SU-DHL-6 (cell line): ENCODE measurements around the gene KANSL3.

Experiments used
- H2AFZ ChIP-seq: fragments of 200-600 bp; sonication (generic); 2 replicates; pipeline ENCODE4 v1.6.1; 2014; ENCODE audit warnings: low read depth, mild to moderate bottlenecking, moderate library complexity, mixed read lengths, antibody characterized with exemption, low read length; ENCODE audit not compliant: severe bottlenecking
- H3F3A ChIP-seq: fragments of 200-600 bp; shearing (Covaris generic); 2 replicates; pipeline ENCODE4 v1.6.0; 2016; ENCODE audit warnings: antibody characterized with exemption, mild to moderate bottlenecking; ENCODE audit not compliant: insufficient read depth
- H3K27ac ChIP-seq: fragments of 200-600 bp; sonication (generic); 2 replicates; pipeline ENCODE4 v1.5.1; 2016; ENCODE audit warnings: low read depth, mild to moderate bottlenecking, low read length, moderate library complexity, mixed read lengths
- H3K27me3 ChIP-seq: fragments of 200-600 bp; sonication (generic), shearing (Covaris generic); 2 replicates; pipeline ENCODE4 v1.6.0; 2014; ENCODE audit warnings: mild to moderate bottlenecking, low read length
- H3K36me3 ChIP-seq: fragments of 200-600 bp; sonication (generic); 2 replicates; pipeline ENCODE4 v1.6.1; 2014; ENCODE audit warnings: mild to moderate bottlenecking, low read length, mixed read lengths
- H3K4me2 ChIP-seq: fragments of 300-600, 200-600 bp; shearing (Covaris generic), sonication (generic); 2 replicates; pipeline ENCODE4 v1.6.0; 2014; ENCODE audit warnings: low read length, low read depth, mild to moderate bottlenecking; ENCODE audit not compliant: poor library complexity, severe bottlenecking
- H3K4me3 ChIP-seq: fragments of 200-600 bp; sonication (generic); 2 replicates; pipeline ENCODE4 v1.5.1; 2014; ENCODE audit warnings: antibody characterized with exemption, low read length, mild to moderate bottlenecking, mixed read lengths; ENCODE audit not compliant: insufficient read depth, poor library complexity, severe bottlenecking
- H3K79me2 ChIP-seq: fragments of 200-600 bp; sonication (generic); 2 replicates; pipeline ENCODE4 v1.6.1; 2014; ENCODE audit warnings: mild to moderate bottlenecking, low read length, moderate library complexity; ENCODE audit not compliant: insufficient read depth
- H3K9ac ChIP-seq: fragments of 200-600 bp; sonication (generic); 2 replicates; pipeline ENCODE4 v1.7.0; 2014; ENCODE audit warnings: mild to moderate bottlenecking, low read length
- H3K9me2 ChIP-seq: fragments of 200-600 bp; sonication (generic); replicated peaks from 2 replicates; pipeline ENCODE4 v1.6.1; 2014; ENCODE audit warnings: low read length; ENCODE audit not compliant: insufficient read depth
- H3K9me3 ChIP-seq: fragments of 200-600 bp; sonication (generic); 2 replicates; pipeline ENCODE4 v1.6.1; 2014; ENCODE audit warnings: low read length, mixed read lengths; ENCODE audit not compliant: insufficient read depth
- H4K20me1 ChIP-seq: fragments of 200-600 bp; sonication (generic); 2 replicates; pipeline ENCODE4 v1.6.1; 2014; ENCODE audit warnings: low read depth, mild to moderate bottlenecking, antibody characterized with exemption, low read length, moderate library complexity, mixed read lengths
- CTCF ChIP-seq: fragments of 200-600 bp; sonication (generic); IDR thresholded peaks from one replicate; pipeline ENCODE4 v1.5.1; 2017; ENCODE audit warnings: antibody characterized with exemption, mild to moderate bottlenecking, low read length, moderate library complexity; ENCODE audit not compliant: insufficient read depth, poor library complexity, severe bottlenecking
- EZH2phosphoT487 ChIP-seq: fragments of 200-600 bp; sonication (generic), shearing (Covaris generic); conservative IDR thresholded peaks from 2 replicates; pipeline ENCODE4 v1.6.1; 2018; ENCODE audit warnings: mild to moderate bottlenecking, antibody characterized with exemption, low read length, moderate library complexity, mixed read lengths

Gene KANSL3

GRCh38 chr2:96591494-96591893 lies 46.6 kb downstream of the KANSL3 start:
- H3K27ac ChIP-seq: no peak overlapping the region
- no peak overlapping the region for H2AFZ ChIP-seq
- H3F3A ChIP-seq: no peaks in the 10 kb centered on the region
- H4K20me1 ChIP-seq: no peaks in the 10 kb centered on the region
- no peaks in the 10 kb centered on the region for H3K9me2 ChIP-seq
- H3K4me3 ChIP-seq: no peak overlapping the region
- H3K36me3 ChIP-seq: peaks cover 6% of the 10 kb centered on the region; the same call in 1 of the 2 replicates
- no peak overlapping the region for H3K9ac ChIP-seq
- no peaks in the 10 kb centered on the region for H3K9me3 ChIP-seq
- no peak for TF ChIP-seq EZH2phosphoT487
- TF ChIP-seq CTCF: no peak
- H3K79me2 ChIP-seq: no peaks in the 10 kb centered on the region
- no peaks in the 10 kb centered on the region for H3K27me3 ChIP-seq
- H3K4me2 ChIP-seq: no peak overlapping the region

GRCh38 chr2:96591054-96591453 lies 47.1 kb downstream of the KANSL3 start:
- Histone ChIP-seq H3K79me2 (no peaks in the 10 kb centered on the region), H4K20me1 (no peaks in the 10 kb centered on the region), H2AFZ (no peak overlapping the region), H3K27me3 (no peaks in the 10 kb centered on the region), H3K27ac (no peak overlapping the region), H3K9ac (no peak overlapping the region), H3K4me2 (no peak overlapping the region), H3K9me2 (no peaks in the 10 kb centered on the region), H3K36me3 (peaks cover 6% of the 10 kb centered on the region; the same call in 1 of the 2 replicates), H3F3A (no peaks in the 10 kb centered on the region), H3K9me3 (no peaks in the 10 kb centered on the region), H3K4me3 (no peak overlapping the region)
- no peak for TF ChIP-seq EZH2phosphoT487
- no peak for TF ChIP-seq CTCF

- no peak for TF ChIP-seq EZH2phosphoT487
- TF ChIP-seq CTCF: no peak
- H3K9me3 ChIP-seq: no peaks in the 10 kb centered on the region
- no peak overlapping the region for H2AFZ ChIP-seq
Observed at GRCh38 chr2:96587843-96588242, 50.3 kb downstream of the KANSL3 start.

More at GRCh38 chr2:96587843-96588242, 50.3 kb downstream of the KANSL3 start:
- H3K9me2 ChIP-seq: no peaks in the 10 kb centered on the region
- H3K4me2 ChIP-seq: no peak overlapping the region
- no peaks in the 10 kb centered on the region for H3K27me3 ChIP-seq
- H3K79me2 ChIP-seq: no peaks in the 10 kb centered on the region
- H3F3A ChIP-seq: no peaks in the 10 kb centered on the region
- H3K36me3 ChIP-seq: no peaks in the 10 kb centered on the region; the same call in 1 of the 2 replicates
- H4K20me1 ChIP-seq: no peaks in the 10 kb centered on the region
- no peak overlapping the region for H3K4me3 ChIP-seq
- H3K9ac ChIP-seq: no peak overlapping the region
- H3K27ac ChIP-seq: no peak overlapping the region
